Endodermal cell (in vitro differentiated cells): ENCODE results near the gene DUSP7. TPM values are rescaled to one million over a fixed set of nuclear protein-coding genes. Genes with fewer than 3 reads are reported as not detected.

ENCODE experiments used
- DNase-seq: peaks from one replicate; pipeline ENCODE4 v3.0.0-alpha.2; 2017
- H3K27ac ChIP-seq: 2 replicates; pipeline ENCODE4 v1.5.1; 2013; ENCODE audit warnings: mild to moderate bottlenecking, low read depth, low read length, moderate library complexity
- H3K27me3 ChIP-seq: 2 replicates; pipeline ENCODE4 v1.6.1; 2013; ENCODE audit warnings: mild to moderate bottlenecking, low read length, moderate library complexity; ENCODE audit not compliant: insufficient read depth, control insufficient read depth, poor library complexity, severe bottlenecking
- H3K36me3 ChIP-seq: 2 replicates; pipeline ENCODE4 v1.7.0; 2013; ENCODE audit warnings: mild to moderate bottlenecking, low read length, moderate library complexity; ENCODE audit not compliant: control insufficient read depth, insufficient read depth
- H3K4me1 ChIP-seq: one replicate; pipeline ENCODE4 v1.7.0; 2013; ENCODE audit warnings: low read length; ENCODE audit not compliant: control insufficient read depth, insufficient read depth
- H3K4me3 ChIP-seq: 2 replicates; pipeline ENCODE4 v1.5.1; 2013; ENCODE audit warnings: mild to moderate bottlenecking, low read length, moderate library complexity
- H3K9ac ChIP-seq: 2 replicates; pipeline ENCODE4 v1.6.1; 2013; ENCODE audit warnings: mild to moderate bottlenecking, low read length, moderate library complexity; ENCODE audit not compliant: poor library complexity, severe bottlenecking; ENCODE audit errors: extremely low read depth
- H3K9me3 ChIP-seq: 2 replicates; pipeline ENCODE4 v1.6.1; 2013; ENCODE audit warnings: mild to moderate bottlenecking, low read length, moderate library complexity; ENCODE audit not compliant: control insufficient read depth
- H3K27ac Mint-ChIP-seq: 2 replicates; pipeline ENCODE4 v1.8.0; 2020; ENCODE audit warnings: mixed read lengths
- H3K27me3 Mint-ChIP-seq: 2 replicates; pipeline ENCODE4 v1.8.0; 2021; ENCODE audit warnings: mild to moderate bottlenecking, mixed read lengths; ENCODE audit not compliant: insufficient read depth
- H3K36me3 Mint-ChIP-seq: 2 replicates; pipeline ENCODE4 v1.8.0; 2020; ENCODE audit warnings: low read depth, mixed read lengths
- H3K4me1 Mint-ChIP-seq: 2 replicates; pipeline ENCODE4 v1.8.0; 2020; ENCODE audit warnings: mixed read lengths
- H3K4me3 Mint-ChIP-seq: 2 replicates; pipeline ENCODE4 v1.8.0; 2020; ENCODE audit warnings: mild to moderate bottlenecking, moderate library complexity, mixed read lengths
- H3K9me3 Mint-ChIP-seq: 2 replicates; pipeline ENCODE4 v1.8.0; 2020; ENCODE audit warnings: mild to moderate bottlenecking, mixed read lengths
- WGBS, 2 experiments: methylation state at CpG; one replicate each; pipeline versions ENCODE4 v1.1.5 to v1.1.7; 2013; ENCODE audit warnings: missing lambda C conversion rate in 2 of 2, mixed read lengths in 1 of 2; ENCODE audit not compliant: insufficient coverage in 1 of 2, insufficient read length in 1 of 2; 5-methylcytosine and 5-hydroxymethylcytosine counted together
- total RNA-seq, 2 donors: library from RNA; stranded (reverse); fragmentation: NEBNext Ultra II Directional in 1 of 2; extraction: Animal tissue kit (Norgen Biotek cat#: 25700) in 1 of 2; gene quantifications; 2 replicates in 1 of 2; 3 replicates in 1 of 2; pipeline ENCODE4 v1.2.1, GENCODE V29; 2021
- TF ChIP-seq, protein P1 (sequence below): fragments of 200-600 bp; sonication (generic); conservative IDR thresholded peaks from 2 replicates; pipeline ENCODE4 v1.5.0; 2021; ENCODE audit warnings: antibody characterized with exemption, mild to moderate bottlenecking

DUSP7 gene
- total RNA-seq, 2 donors from 2014 or later: 14.2 to 16.7 TPM

DNA sequence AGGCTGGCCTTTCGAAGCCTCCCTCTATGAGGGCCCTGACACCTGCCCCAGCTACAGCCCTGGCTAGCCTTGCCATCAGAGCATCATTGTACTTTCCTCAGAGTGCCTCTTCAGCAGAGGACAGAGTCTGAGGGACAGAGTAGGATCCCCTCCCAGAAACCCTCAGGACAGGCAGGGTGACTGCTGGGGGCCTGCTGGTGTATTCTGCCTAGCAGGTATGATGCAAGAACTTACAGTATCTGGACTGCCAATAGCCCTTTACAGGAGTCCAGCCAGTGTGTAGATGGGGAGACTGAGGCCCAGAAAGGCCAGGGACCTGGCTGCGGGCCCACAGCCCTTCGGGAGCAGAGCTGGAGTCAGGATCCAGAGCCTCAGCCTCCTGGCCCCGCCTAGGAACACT is 19.1 kb downstream of the DUSP7 start:
- Mint-ChIP-seq H3K36me3 (no peaks in the 10 kb centered on the region), H3K9me3 (no peaks in the 10 kb centered on the region), H3K27ac (no peak overlapping the region), H3K27me3 (no peaks in the 10 kb centered on the region), H3K4me1 (peaks cover 6% of the 10 kb centered on the region), H3K4me3 (no peak overlapping the region)
- no peaks in the 10 kb centered on the region for H3K27me3 ChIP-seq
- WGBS, 2 experiments: 92 to 93% methylated on average over 4 of the region's 4 CpGs
- H3K27ac ChIP-seq: no peak overlapping the region
- no peak overlapping the region for H3K9ac ChIP-seq
- H3K4me3 ChIP-seq: no peak overlapping the region
- TF ChIP-seq, protein P1, sequence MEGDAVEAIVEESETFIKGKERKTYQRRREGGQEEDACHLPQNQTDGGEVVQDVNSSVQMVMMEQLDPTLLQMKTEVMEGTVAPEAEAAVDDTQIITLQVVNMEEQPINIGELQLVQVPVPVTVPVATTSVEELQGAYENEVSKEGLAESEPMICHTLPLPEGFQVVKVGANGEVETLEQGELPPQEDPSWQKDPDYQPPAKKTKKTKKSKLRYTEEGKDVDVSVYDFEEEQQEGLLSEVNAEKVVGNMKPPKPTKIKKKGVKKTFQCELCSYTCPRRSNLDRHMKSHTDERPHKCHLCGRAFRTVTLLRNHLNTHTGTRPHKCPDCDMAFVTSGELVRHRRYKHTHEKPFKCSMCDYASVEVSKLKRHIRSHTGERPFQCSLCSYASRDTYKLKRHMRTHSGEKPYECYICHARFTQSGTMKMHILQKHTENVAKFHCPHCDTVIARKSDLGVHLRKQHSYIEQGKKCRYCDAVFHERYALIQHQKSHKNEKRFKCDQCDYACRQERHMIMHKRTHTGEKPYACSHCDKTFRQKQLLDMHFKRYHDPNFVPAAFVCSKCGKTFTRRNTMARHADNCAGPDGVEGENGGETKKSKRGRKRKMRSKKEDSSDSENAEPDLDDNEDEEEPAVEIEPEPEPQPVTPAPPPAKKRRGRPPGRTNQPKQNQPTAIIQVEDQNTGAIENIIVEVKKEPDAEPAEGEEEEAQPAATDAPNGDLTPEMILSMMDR: no peak
- no peaks in the 10 kb centered on the region for H3K9me3 ChIP-seq
- no peaks in the 10 kb centered on the region for H3K4me1 ChIP-seq
- no peak for DNase-seq
- H3K36me3 ChIP-seq: no peaks in the 10 kb centered on the region

GRCh38 chr3:52036829-52037228 is 19.5 kb downstream of the DUSP7 start:
- H3K4me1 ChIP-seq: no peaks in the 10 kb centered on the region
- H3K27me3 Mint-ChIP-seq: no peaks in the 10 kb centered on the region
- H3K4me3 Mint-ChIP-seq: no peak overlapping the region
- no peak overlapping the region for H3K27ac Mint-ChIP-seq
- H3K4me1 Mint-ChIP-seq: peaks cover 6% of the 10 kb centered on the region
- 8 to 31% methylated on average over 4 to 5 of the region's 5 CpGs for WGBS, 2 experiments
- H3K36me3 Mint-ChIP-seq: no peaks in the 10 kb centered on the region
- no peaks in the 10 kb centered on the region for H3K36me3 ChIP-seq
- TF ChIP-seq, protein P1: peak; percentile 67
- H3K4me3 ChIP-seq: no peak overlapping the region
- H3K27ac ChIP-seq: no peak overlapping the region
- no peaks in the 10 kb centered on the region for H3K9me3 Mint-ChIP-seq
- DNase-seq: peak; percentile 88
- H3K9ac ChIP-seq: no peak overlapping the region
- no peaks in the 10 kb centered on the region for H3K9me3 ChIP-seq
- no peaks in the 10 kb centered on the region for H3K27me3 ChIP-seq

GRCh38 chr3:52036222-52036694 is 20.1 kb downstream of the DUSP7 start:
- Histone ChIP-seq H3K9ac (no peak overlapping the region), H3K4me3 (no peak overlapping the region), H3K4me1 (no peaks in the 10 kb centered on the region), H3K36me3 (no peaks in the 10 kb centered on the region), H3K27ac (no peak overlapping the region), H3K27me3 (no peaks in the 10 kb centered on the region), H3K9me3 (no peaks in the 10 kb centered on the region)
- Mint-ChIP-seq H3K27ac (no peak overlapping the region), H3K27me3 (no peaks in the 10 kb centered on the region), H3K4me1 (peaks cover 5% of the 10 kb centered on the region), H3K4me3 (no peak overlapping the region), H3K36me3 (no peaks in the 10 kb centered on the region), H3K9me3 (no peaks in the 10 kb centered on the region)
- 90 to 92% methylated on average over 2 to 5 of the region's 5 CpGs for WGBS, 2 experiments
- no peak for DNase-seq
- TF ChIP-seq, protein P1: no peak
